Tibial nerve (tissue), 4 donors: ENCODE measurements around the gene FBH1. TPM values are rescaled to one million over a fixed set of nuclear protein-coding genes. Genes with fewer than 3 reads are reported as not detected.

Experiments
- DNase-seq, 2 donors: peaks; one replicate each; pipeline ENCODE4 v3.0.0-alpha.2; 2019; ENCODE audit warnings: low spot score in 2 of 2
- H3K27ac ChIP-seq, 4 donors: fragments of 200-600 bp; sonication (generic) in 3 of 4; one replicate each; pipeline ENCODE4 v1.5.1; 2017 to 2019; ENCODE audit warnings: mild to moderate bottlenecking in 1 of 4
- H3K27me3 ChIP-seq, 2 donors: fragments of 200-600 bp; sonication (generic) in 1 of 2; one replicate each; pipeline versions ENCODE4 v1.5.1 to v1.6.0; 2017 to 2019
- H3K36me3 ChIP-seq, 3 donors: fragments of 200-600 bp; sonication (generic); one replicate each; pipeline ENCODE4 v1.5.1; 2018 to 2019
- H3K4me1 ChIP-seq, 4 donors: fragments of 200-600 bp; sonication (generic) in 3 of 4; one replicate each; pipeline ENCODE4 v1.5.1; 2017 to 2019
- H3K4me3 ChIP-seq, 4 donors: fragments of 200-600 bp; sonication (generic) in 3 of 4; one replicate each; pipeline ENCODE4 v1.5.1; 2017 to 2019; ENCODE audit warnings: mild to moderate bottlenecking in 1 of 4, moderate library complexity in 1 of 4
- H3K9me3 ChIP-seq, 4 donors: fragments of 200-600 bp; sonication (generic) in 3 of 4; one replicate each; pipeline ENCODE4 v1.5.1; 2017 to 2019
- CTCF ChIP-seq, 5 experiments: fragments of 200-600 bp in 3 of 5; fragments of 450-650 bp in 2 of 5; sonication (generic) in 3 of 5; IDR thresholded peaks; one replicate each; pipeline ENCODE4 v1.5.1; 2016 to 2019; ENCODE audit warnings: antibody characterized with exemption in 5 of 5, mild to moderate bottlenecking in 3 of 5, moderate library complexity in 2 of 5
- EP300 ChIP-seq, 2 donors: sonication (generic); formaldehyde crosslinking; IDR thresholded peaks; one replicate each; pipeline ENCODE4 v1.6.1; 2017; ENCODE audit warnings: antibody characterized with exemption in 2 of 2, mild to moderate bottlenecking in 1 of 2
- POLR2A ChIP-seq, 2 donors: fragments of 450-650 bp; IDR thresholded peaks; one replicate each; pipeline ENCODE4 v1.6.1; 2017; ENCODE audit warnings: antibody characterized with exemption in 2 of 2, mild to moderate bottlenecking in 2 of 2, moderate library complexity in 2 of 2
- WGBS, 2 donors: methylation state at CpG; one replicate each; pipeline ENCODE4 v1.1.5; 2018; 5-methylcytosine and 5-hydroxymethylcytosine counted together
- total RNA-seq, 4 donors: library from RNA; depleted of rRNA; stranded (reverse); fragments of >200 nt; gene quantifications; one replicate each; pipeline ENCODE4 v1.1.0, GENCODE V29; 2016

The FBH1 gene
- total RNA-seq, 4 donors from 2014 or later = 64.0 to 109 (median 96.6) TPM

GRCh38 chr10:5897053-5897340 is 7.0 kb downstream of the FBH1 start:
- Histone ChIP-seq H3K36me3 (peaks cover 0 to 51% (median 13%) of the 10 kb centered on the region in 3 donors), H3K4me1 (peaks cover 0 to 17% (median 3%) of the 10 kb centered on the region in 4 donors), H3K4me3 (no peak overlapping the region), H3K27me3 (no peaks in the 10 kb centered on the region), H3K9me3 (peaks cover 0 to 11% (median 0%) of the 10 kb centered on the region in 4 donors), H3K27ac (no peak overlapping the region)
- 85 to 88% methylated on average over 4 of the region's 4 CpGs for WGBS, 2 donors
- TF ChIP-seq CTCF (IDR thresholded peaks at IDR 0.05) (no peak), POLR2A (IDR thresholded peaks at IDR 0.05) (no peak), EP300 (IDR thresholded peaks at IDR 0.05) (no peak)
- no peak for DNase-seq

GRCh38 chr10:5897504-5897903 is 7.5 kb downstream of the FBH1 start:
- Histone ChIP-seq H3K36me3 (peaks cover 0 to 51% (median 13%) of the 10 kb centered on the region in 3 donors), H3K27ac (no peak overlapping the region), H3K27me3 (no peaks in the 10 kb centered on the region), H3K4me1 (peaks cover 0 to 12% (median 1%) of the 10 kb centered on the region in 4 donors), H3K4me3 (no peak overlapping the region), H3K9me3 (peaks cover 0 to 11% (median 0%) of the 10 kb centered on the region in 4 donors)
- WGBS, 2 donors = 94% methylated on average over 8 of the region's 8 CpGs
- no peak for TF ChIP-seq POLR2A (IDR thresholded peaks at IDR 0.05)
- no peak for TF ChIP-seq CTCF (IDR thresholded peaks at IDR 0.05)
- no peak for TF ChIP-seq EP300 (IDR thresholded peaks at IDR 0.05)
- DNase-seq = no peak

- peaks cover 0 to 51% (median 13%) of the 10 kb centered on the region in 3 donors for H3K36me3 ChIP-seq
- no peak overlapping the region for H3K27ac ChIP-seq
- no peak overlapping the region for H3K4me3 ChIP-seq
- WGBS, 2 donors = 99% methylated on average over 7 of the region's 7 CpGs
- peaks cover 0 to 5% (median 0%) of the 10 kb centered on the region in 4 donors for H3K4me1 ChIP-seq
- no peaks in the 10 kb centered on the region for H3K27me3 ChIP-seq
- DNase-seq = no peak
- peaks cover 0 to 11% (median 0%) of the 10 kb centered on the region in 4 donors for H3K9me3 ChIP-seq
- TF ChIP-seq POLR2A (IDR thresholded peaks at IDR 0.05) (no peak), CTCF (IDR thresholded peaks at IDR 0.05) (no peak), EP300 (IDR thresholded peaks at IDR 0.05) (no peak)
Observed at GRCh38 chr10:5898163-5898562, 8.1 kb downstream of the FBH1 start.

GRCh38 chr10:5900247-5900646 is 10.2 kb downstream of the FBH1 start:
- H3K9me3 ChIP-seq = peaks cover 0 to 11% (median 0%) of the 10 kb centered on the region in 4 donors
- peaks cover 0 to 51% (median 6%) of the 10 kb centered on the region in 3 donors for H3K36me3 ChIP-seq
- DNase-seq = no peak
- H3K4me1 ChIP-seq = no peaks in the 10 kb centered on the region
- TF ChIP-seq EP300 (IDR thresholded peaks at IDR 0.05) (no peak), POLR2A (IDR thresholded peaks at IDR 0.05) (no peak), CTCF (IDR thresholded peaks at IDR 0.05) (no peak)
- no peak overlapping the region for H3K4me3 ChIP-seq
- H3K27me3 ChIP-seq = no peaks in the 10 kb centered on the region
- 95 to 96% methylated on average over 13 of the region's 13 CpGs for WGBS, 2 donors
- H3K27ac ChIP-seq = no peak overlapping the region

- H3K27ac ChIP-seq = no peak overlapping the region
- 81 to 83% methylated on average over 18 of the region's 18 CpGs for WGBS, 2 donors
- DNase-seq = no peak
- peaks cover 0 to 48% (median 0%) of the 10 kb centered on the region in 3 donors for H3K36me3 ChIP-seq
- peaks cover 0 to 4% (median 0%) of the 10 kb centered on the region in 4 donors for H3K4me1 ChIP-seq
- H3K4me3 ChIP-seq = no peak overlapping the region
- TF ChIP-seq EP300 (IDR thresholded peaks at IDR 0.05) (no peak), CTCF (IDR thresholded peaks at IDR 0.05) (no peak), POLR2A (IDR thresholded peaks at IDR 0.05) (no peak)
- H3K9me3 ChIP-seq = peaks cover 0 to 9% (median 0%) of the 10 kb centered on the region in 4 donors
- no peaks in the 10 kb centered on the region for H3K27me3 ChIP-seq
Observed at GRCh38 chr10:5902511-5903274, 12.7 kb downstream of the FBH1 start.
